Sigmoid colon (tissue), 3 donors: ENCODE data around the gene DPT.

ENCODE experiments used
- CTCF ChIP-seq, 4 experiments: fragments of 450-650 bp in 3 of 4; fragments of 200-600 bp in 1 of 4; IDR thresholded peaks; one replicate each; pipeline ENCODE4 v1.5.1; 2016 to 2019; ENCODE audit warnings: antibody characterized with exemption in 4 of 4, mild to moderate bottlenecking in 3 of 4, moderate library complexity in 2 of 4
- POLR2A ChIP-seq, 2 donors: fragments of 450-650 bp; IDR thresholded peaks; one replicate each; pipeline ENCODE4 v1.6.1; 2016; ENCODE audit warnings: antibody characterized with exemption in 2 of 2, mild to moderate bottlenecking in 2 of 2, moderate library complexity in 2 of 2

- TF ChIP-seq CTCF (IDR thresholded peaks at IDR 0.05) = no peak
- no peak for TF ChIP-seq POLR2A (IDR thresholded peaks at IDR 0.05)
These were observed 9.5 kb downstream of the DPT start for GRCh38 chr1:168719306-168720111.
